Activated effector memory CD4-positive, alpha-beta T cell treated with Interleukin-2 at 50 U/mL for 16 hours (primary cell): ENCODE measurements around the gene GATAD1.

Experiments used
- DNase-seq: peaks from one replicate; pipeline ENCODE4 v3.0.0-alpha.2; 2020

Gene GATAD1

GRCh38 chr7:92485267-92485892 is 38.1 kb downstream of the GATAD1 start:
- DNase-seq, result no peak

GRCh38 chr7:92485974-92486373 is 38.7 kb downstream of the GATAD1 start:
- DNase-seq, result no peak

- DNase-seq, result no peak
Measured at GRCh38 chr7:92487804-92488203, 40.5 kb downstream of the GATAD1 start.

GRCh38 chr7:92489634-92490033 is 42.4 kb downstream of the GATAD1 start:
- no peak for DNase-seq

- DNase-seq, result no peak
Measured at GRCh38 chr7:92496876-92497275, 49.6 kb downstream of the GATAD1 start.

GRCh38 chr7:92498557-92498956 is 51.3 kb downstream of the GATAD1 start:
- no peak for DNase-seq

GRCh38 chr7:92503767-92504166 is 56.5 kb downstream of the GATAD1 start:
- DNase-seq, result no peak

GRCh38 chr7:92504563-92504962 is 57.3 kb downstream of the GATAD1 start:
- DNase-seq, result no peak

- DNase-seq, result no peak
Measured at GRCh38 chr7:92506363-92506762, 59.1 kb downstream of the GATAD1 start.

- DNase-seq, result no peak
Measured at GRCh38 chr7:92508946-92509345, 61.7 kb downstream of the GATAD1 start.
